Right kidney (tissue), 1 donor: ENCODE measurements around the gene GPR89A.
"Not testable (repeated sequence)": the region's sequence is repeated elsewhere in the genome, so short reads cannot be mapped to it uniquely, and the experiment has no call there.

Experiments used
- DNase-seq: peaks from one replicate; pipeline ENCODE4 v3.0.0-alpha.2; 2016

Gene GPR89A

DNA sequence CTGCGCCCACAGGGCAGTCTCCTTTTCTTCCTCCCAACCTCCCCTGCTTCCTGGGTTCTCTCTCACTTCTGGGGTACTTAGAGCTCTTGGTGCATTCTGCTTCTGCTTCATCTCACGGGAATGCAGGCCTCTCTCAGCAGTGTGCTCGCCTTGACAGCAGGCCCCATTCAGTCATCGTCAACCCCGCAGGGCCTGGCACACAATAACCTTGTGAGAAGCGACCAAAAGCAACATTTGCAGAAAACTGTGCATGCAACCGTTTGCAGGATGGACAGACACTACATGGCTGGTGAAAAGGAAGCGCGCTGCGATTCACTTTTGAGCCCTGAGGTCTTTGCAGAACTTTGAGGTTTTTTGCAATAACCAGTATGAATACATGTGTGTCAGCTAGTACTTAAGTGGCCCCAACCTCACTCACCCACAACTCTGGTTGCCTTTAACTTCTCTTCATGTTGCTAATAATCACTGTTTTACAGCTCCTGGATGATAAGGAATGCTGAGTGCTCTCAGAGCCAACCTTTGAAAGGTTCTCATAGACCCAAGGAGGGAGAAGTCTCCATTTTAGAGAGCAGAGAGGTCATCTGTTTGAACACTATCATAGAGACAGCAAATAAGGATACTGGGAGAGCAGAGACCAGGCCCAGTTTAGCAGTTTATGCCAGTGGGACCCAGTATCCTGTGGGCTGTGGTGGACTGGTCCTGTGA, 109.0 kb downstream of the GPR89A start:
- no peak for DNase-seq

DNA sequence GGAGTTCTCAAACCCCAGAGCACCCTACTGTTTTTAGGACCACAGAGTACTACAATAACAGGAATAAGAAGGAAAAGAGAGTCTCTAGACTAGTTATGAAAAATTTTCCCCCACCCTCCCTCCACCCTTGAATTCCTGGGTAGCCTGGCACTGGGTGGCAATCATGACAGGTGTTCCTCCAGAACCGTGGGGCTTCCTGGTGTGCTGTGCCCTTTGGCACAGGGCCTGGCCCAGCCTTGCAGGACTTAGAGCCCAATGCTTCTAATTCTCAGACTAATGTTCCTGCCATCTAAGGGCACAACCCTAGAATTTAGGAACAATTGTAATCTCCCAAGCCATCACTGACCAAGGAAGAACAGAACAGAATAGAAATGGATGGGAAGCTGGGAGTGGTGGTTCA, 110.0 kb downstream of the GPR89A start:
- DNase-seq, result no peak

DNA sequence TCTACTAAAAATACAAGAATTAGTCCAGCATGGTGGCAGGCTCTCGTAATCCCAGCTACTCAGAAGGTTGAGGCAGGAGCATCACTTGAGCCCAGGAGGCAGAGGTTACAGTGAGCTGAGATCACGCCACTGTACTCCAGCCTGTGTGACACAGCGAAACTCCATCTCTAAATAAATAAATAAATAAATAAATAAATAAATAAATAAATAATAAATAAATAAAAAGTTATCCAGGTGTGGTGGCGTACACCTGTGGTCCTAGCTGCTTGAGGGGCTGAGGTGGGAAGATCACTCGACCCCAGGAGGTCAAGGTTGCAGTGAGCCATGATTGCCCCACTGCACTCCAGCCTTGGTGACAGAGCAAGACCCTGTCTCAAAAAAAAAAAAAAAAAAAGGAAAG, 110.7 kb downstream of the GPR89A start:
- DNase-seq, result not testable (repeated sequence)

DNA sequence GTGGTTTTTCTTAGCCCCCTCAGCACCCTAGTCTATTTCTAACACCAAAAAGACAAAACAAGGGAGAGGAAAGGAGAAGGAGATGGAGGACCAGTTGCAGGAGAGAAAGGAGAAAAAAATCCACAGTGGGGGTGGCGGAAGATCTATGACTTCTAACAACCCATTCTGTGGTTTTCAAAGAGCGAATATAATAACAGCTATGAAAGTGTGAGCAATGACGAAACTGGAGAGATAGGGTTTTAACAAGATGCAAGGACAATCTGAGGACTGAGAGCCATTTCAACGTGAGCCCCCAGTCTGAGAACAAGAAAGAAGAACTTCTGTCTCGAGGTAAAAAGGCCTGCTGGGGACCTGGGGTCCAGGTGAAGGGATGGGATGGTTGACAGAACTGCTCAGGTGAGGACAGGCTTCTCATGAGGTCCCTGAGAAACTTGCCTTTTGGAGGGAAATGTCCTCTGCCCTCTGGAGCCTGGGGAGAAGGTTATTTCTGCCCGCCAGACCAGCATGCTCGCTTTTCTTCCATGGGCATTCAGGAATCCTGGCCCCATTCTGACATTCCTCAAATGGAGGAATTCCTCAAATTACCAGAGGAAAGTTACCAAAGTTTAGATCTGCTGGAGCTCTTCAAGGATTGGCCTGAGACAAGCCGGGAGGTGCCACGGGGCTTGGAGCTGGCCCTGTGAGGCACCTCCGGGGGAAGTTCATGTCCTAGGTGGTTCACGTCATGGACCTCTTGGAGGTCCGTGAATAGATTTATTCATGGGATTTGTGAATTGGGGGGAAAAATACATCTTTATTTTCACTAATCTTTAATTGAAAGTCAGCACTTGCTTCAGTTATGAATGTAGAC, 111.7 kb downstream of the GPR89A start, which contains the start of gene CD160:
Gene CD160, plus strand, starts transcription at position 270 of the 850 bp plus-strand sequence. CDS start 8,829 bp downstream, outside the sequence.
- DNase-seq, result no peak
